HG03045 (cell line): ENCODE data around the gene MED15.
"Not testable (repeated sequence)": the region's sequence is repeated elsewhere in the genome, so short reads cannot be mapped to it uniquely, and the experiment has no call there.

Experiments
- ATAC-seq: cut with Tn5 transposase; IDR thresholded peaks from one replicate; pipeline ENCODE4 v1.9.1; 2021; ENCODE audit warnings: mild to moderate bottlenecking, moderate library complexity; ENCODE audit not compliant: unreplicated experiment

The MED15 gene

DNA sequence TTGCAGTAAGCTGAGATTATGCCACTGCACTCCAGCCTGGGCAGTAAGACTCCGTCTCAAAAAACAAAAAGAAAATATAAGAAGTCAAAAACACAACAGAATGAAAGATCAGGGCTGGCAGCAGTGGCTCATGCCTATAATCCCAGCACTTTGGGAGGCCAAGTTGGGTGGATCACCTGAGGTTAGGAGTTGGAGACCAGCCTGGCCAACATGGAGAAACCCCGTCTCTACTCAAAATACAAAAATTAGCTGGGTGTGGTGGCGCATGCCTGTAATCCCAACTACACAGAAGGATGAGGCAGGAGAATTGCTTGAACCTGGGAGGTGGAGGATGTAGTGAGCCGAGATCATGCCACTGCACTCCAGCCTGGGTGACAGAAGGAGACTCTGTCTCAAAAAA is 87.1 kb downstream of the MED15 start:
- not testable (repeated sequence) for ATAC-seq

DNA sequence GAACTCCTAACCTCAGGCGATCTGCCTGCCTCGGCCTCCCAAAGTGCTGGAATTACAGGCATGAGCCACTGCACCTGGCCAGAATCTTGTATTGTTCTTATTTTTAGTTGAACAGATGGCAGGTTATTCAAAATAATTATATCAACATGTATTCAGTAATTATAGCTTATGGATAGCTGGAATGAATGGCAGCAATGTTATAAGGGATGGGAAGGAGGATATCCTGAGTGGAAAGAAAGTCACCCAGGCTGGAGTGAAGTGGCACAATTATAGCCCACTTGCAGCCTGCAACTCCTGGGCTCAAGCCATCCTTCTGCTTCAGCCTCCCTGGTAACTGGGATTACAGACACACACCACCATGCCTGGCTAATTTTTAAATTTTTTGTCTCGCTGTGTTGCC is 88.1 kb downstream of the MED15 start:
- no peak for ATAC-seq

GRCh38 chr22:20599117-20599516 is 91.7 kb downstream of the MED15 start:
- no peak for ATAC-seq

DNA sequence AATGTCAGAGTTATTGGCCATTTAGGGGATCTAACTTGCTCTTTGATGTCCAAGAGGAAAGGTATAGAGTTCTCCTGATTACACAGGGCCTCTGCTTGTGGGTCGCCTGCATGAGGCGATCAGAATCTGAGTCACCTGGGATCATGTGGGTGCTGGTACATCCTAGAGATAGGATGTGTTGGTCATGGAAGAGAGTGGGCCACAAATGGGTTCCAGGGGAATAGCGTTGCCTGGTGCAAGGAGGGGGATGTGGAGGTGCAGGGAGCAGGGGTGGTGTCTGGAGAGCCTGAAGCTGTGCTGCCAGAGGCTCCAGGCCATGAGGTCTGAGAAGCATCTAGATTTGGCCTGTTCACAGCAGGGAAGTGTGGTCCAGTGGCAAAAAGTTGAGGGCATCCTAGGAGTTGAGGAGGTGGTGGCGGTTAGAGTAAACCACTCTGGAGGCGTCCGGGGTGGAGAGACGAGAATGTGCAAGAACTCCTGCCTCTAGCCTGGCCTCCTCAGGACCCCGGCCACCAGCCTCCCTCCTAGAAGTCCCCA is 92.8 kb downstream of the MED15 start:
- ATAC-seq = no peak

DNA sequence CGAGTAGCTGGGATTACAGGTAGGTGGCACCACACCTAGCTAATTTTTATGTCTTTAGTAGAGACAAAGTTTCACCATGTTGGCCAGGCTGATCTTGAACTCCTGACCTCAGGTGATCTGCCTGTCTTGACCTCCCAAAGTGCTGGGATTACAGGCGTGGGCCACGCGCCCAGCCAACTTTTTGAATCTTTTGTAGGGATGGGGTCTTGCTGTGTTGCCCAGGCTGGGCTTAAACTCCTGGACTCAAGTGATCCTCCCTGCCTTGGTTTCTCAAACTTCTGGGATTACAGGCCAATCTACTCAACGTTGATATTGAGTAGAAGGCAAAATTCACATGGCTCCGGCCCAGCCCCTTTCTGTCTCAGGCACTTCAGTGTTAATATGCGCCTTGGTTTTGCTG is 93.9 kb downstream of the MED15 start:
- ATAC-seq = no peak

GRCh38 chr22:20602609-20603164 is 95.3 kb downstream of the MED15 start:
- ATAC-seq = no peak

GRCh38 chr22:20604092-20604747 is 96.8 kb downstream of the MED15 start:
- no peak for ATAC-seq

DNA sequence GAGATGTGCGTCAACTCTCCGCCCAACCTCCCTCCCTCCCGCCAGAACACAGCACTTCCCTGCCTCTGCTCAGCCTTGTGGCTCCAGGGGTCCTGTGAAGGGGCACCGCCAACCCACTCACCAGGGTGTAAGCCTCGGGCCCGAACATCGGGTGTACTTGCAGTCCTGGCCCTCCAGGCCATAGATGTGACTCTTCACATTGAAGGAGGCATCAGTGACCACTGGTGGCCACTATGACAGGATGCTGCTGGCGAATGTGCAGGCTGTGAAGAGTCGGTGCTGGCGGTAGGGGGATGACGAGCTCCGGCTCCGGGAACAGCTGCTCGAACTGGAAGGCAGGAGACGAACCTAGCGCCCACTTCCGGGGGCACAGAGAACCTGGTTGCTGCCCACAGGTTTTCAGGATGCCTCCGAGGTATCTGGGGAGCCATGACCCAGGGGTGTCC is 97.4 kb downstream of the MED15 start:
- ATAC-seq = no peak

GRCh38 chr22:20605328-20605727 is 97.9 kb downstream of the MED15 start:
- ATAC-seq = no peak

- no peak for ATAC-seq
Measured at GRCh38 chr22:20606041-20606783, 98.8 kb downstream of the MED15 start.

GRCh38 chr22:20606784-20607128 is 99.3 kb downstream of the MED15 start:
- ATAC-seq = no peak

- ATAC-seq = no peak
Measured at GRCh38 chr22:20607157-20607907, 99.9 kb downstream of the MED15 start.

GRCh38 chr22:20610243-20610686 is 102.9 kb downstream of the MED15 start:
- no peak for ATAC-seq

DNA sequence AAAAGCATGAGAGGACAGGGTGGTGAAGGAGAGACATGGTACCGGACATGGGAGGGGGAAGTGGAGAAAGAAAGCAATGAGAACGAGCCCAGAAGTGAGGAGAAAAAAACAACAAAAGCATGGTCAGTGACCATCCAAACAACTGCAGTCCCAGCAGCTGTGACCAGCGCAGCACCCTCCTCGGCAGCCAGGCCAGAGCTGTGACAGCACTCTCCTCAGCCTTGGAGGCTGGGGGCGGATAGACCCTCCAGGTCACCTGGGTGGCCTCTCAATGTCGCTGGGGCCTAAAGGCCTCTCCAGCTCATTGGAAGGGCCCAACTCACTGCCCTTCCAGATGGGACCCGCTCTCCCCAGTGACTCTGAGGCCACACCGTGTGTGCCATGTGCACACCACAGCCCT is 103.3 kb downstream of the MED15 start:
- no peak for ATAC-seq

GRCh38 chr22:20611418-20611817 is 104.0 kb downstream of the MED15 start:
- no peak for ATAC-seq

DNA sequence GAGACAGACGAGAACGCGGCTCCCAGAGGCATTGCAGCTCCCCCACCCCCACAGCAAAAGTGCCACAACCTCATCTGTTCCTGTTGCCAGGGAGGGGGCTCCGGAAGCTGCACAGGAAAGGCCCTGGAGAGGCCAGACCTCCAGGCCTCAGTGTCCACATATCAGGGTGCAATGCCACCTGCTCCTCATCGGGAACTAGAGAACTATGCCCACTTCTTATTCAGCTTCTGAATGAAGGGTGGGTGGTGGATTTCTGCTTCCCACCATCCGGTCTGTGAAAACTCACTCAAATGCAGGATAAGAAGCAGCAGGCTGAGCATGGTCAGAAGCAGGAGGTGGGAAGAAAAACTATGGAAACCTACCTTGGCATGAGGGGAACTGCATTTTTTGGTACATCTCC is 105.9 kb downstream of the MED15 start:
- no peak for ATAC-seq

DNA sequence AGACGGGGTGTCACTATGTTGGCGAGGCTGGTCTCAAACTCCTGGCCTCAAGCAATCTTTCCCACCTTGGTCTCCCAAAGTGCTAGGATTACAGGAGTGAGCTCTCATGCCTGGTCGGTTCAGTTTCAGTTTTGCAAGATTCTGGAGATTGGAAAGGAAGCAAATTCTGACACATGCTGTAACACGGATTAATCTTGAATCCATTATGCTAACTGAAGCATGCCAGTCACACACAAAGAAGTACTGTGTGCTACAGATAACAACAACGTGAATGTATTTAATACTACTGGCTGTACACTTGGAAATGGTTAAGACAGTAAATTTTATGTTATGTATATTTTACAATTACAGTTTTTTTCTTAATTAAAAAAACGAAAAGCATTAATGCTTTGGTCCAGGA is 107.6 kb downstream of the MED15 start:
- ATAC-seq = no peak

GRCh38 chr22:20615533-20616450 is 108.4 kb downstream of the MED15 start:
- no peak for ATAC-seq

DNA sequence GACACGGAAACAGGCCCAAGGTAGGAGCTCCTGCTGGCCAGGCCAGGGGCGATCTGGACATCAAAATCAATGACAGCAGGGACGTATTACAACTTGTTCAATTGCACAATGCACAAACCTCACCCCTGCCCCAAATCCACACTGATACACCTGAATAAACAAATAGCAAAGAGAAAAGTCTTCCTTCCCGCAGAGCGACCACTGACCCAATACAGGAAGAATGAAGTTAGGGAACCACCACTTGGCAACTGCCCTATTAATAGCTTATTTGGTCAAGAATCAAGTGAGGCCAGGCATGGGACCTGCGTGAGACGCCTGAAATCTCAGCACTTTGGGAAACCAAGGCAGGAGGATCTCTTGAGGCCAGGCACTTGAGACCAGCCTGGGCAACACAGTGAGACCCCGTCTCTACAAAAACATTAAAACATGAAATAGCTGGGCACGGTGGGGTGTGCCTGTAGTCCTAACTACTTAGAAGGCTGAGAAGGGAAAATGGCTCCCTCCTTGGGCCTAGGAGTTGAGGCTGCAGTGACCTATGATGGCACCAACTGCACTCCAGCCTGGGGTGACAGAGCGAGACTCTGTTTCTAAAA is 109.1 kb downstream of the MED15 start:
- no peak for ATAC-seq

GRCh38 chr22:20618488-20618887 is 111.1 kb downstream of the MED15 start:
- no peak for ATAC-seq
